OCI-LY3 (cell line): Measurements from ENCODE around the gene TGFBRAP1.

Experiments used
- H2AFZ ChIP-seq: fragments of 200-600, 300-600 bp; shearing (Covaris generic); 2 replicates; pipeline ENCODE4 v1.6.0; 2014; ENCODE audit warnings: antibody characterized with exemption, low read depth, low read length
- H3K27ac ChIP-seq: fragments of 200-600, 300-600 bp; sonication (generic); 2 replicates; pipeline ENCODE4 v1.5.1; 2014; ENCODE audit warnings: mild to moderate bottlenecking, low read length, moderate library complexity, mixed read lengths
- H3K27me3 ChIP-seq: fragments of 200-600, 300-600 bp; sonication (generic); 2 replicates; pipeline ENCODE4 v1.6.1; 2014; ENCODE audit warnings: low read depth, low read length, mixed read lengths
- H3K36me3 ChIP-seq: fragments of 200-600, 300-600 bp; sonication (generic); replicated peaks from 2 replicates; pipeline ENCODE3; 2014; ENCODE audit warnings: low read depth, low read length, mixed read lengths
- H3K4me1 ChIP-seq: fragments of 300-600, 200-600 bp; sonication (generic); 2 replicates; pipeline ENCODE4 v1.6.1; 2014; ENCODE audit warnings: low read length, mixed read lengths
- H3K4me2 ChIP-seq: fragments of 200-600, 300-600 bp; sonication (generic); 2 replicates; pipeline ENCODE4 v1.6.1; 2014; ENCODE audit warnings: low read length, mixed read lengths
- H3K4me3 ChIP-seq: fragments of 300-600, 200-600 bp; sonication (generic); 2 replicates; pipeline ENCODE4 v1.5.1; 2014; ENCODE audit warnings: antibody characterized with exemption, mild to moderate bottlenecking, low read length, moderate library complexity
- H3K79me2 ChIP-seq: fragments of 300-600, 200-600 bp; shearing (Covaris generic); 2 replicates; pipeline ENCODE4 v1.6.1; 2014; ENCODE audit warnings: mild to moderate bottlenecking, low read length, mixed read lengths
- H3K9ac ChIP-seq: fragments of 300-600, 200-600 bp; shearing (Covaris generic); 2 replicates; pipeline ENCODE4 v1.6.0; 2014; ENCODE audit warnings: mild to moderate bottlenecking, low read length, moderate library complexity
- H3K9me3 ChIP-seq: fragments of 200-600, 300-600 bp; shearing (Covaris generic); 2 replicates; pipeline ENCODE4 v1.6.1; 2014; ENCODE audit warnings: low read length, mixed read lengths; ENCODE audit not compliant: insufficient read depth
- H4K20me1 ChIP-seq: fragments of 200-600, 300-600 bp; sonication (generic); 2 replicates; pipeline ENCODE4 v1.6.1; 2016; ENCODE audit warnings: low read length, mixed read lengths; ENCODE audit not compliant: insufficient read depth
- EZH2phosphoT487 ChIP-seq: fragments of 200-600 bp; shearing (Covaris generic); IDR thresholded peaks from 2 replicates; pipeline ENCODE4 v1.6.1; 2018; ENCODE audit warnings: antibody characterized with exemption, mixed run types, low read depth
- TF ChIP-seq, protein P1 (sequence below): fragments of 200-600, 300-600 bp; sonication (generic); IDR thresholded peaks from 2 replicates; pipeline ENCODE4 v1.5.1; 2014; ENCODE audit warnings: antibody characterized with exemption, low read length, low read depth

Gene TGFBRAP1

GRCh38 chr2:105364436-105365139, 35.1 kb upstream of the TGFBRAP1 start:
- H2AFZ ChIP-seq: no peak overlapping the region
- TF ChIP-seq EZH2phosphoT487: no peak
- TF ChIP-seq, protein P1, sequence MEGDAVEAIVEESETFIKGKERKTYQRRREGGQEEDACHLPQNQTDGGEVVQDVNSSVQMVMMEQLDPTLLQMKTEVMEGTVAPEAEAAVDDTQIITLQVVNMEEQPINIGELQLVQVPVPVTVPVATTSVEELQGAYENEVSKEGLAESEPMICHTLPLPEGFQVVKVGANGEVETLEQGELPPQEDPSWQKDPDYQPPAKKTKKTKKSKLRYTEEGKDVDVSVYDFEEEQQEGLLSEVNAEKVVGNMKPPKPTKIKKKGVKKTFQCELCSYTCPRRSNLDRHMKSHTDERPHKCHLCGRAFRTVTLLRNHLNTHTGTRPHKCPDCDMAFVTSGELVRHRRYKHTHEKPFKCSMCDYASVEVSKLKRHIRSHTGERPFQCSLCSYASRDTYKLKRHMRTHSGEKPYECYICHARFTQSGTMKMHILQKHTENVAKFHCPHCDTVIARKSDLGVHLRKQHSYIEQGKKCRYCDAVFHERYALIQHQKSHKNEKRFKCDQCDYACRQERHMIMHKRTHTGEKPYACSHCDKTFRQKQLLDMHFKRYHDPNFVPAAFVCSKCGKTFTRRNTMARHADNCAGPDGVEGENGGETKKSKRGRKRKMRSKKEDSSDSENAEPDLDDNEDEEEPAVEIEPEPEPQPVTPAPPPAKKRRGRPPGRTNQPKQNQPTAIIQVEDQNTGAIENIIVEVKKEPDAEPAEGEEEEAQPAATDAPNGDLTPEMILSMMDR: no peak
- peaks cover 11% of the 10 kb centered on the region for H3K36me3 ChIP-seq
- H3K4me1 ChIP-seq: peaks cover 1% of the 10 kb centered on the region; the same call in 1 of the 2 replicates
- H3K9ac ChIP-seq: no peak overlapping the region
- no peak overlapping the region for H3K4me3 ChIP-seq
- no peaks in the 10 kb centered on the region for H4K20me1 ChIP-seq
- no peak overlapping the region for H3K4me2 ChIP-seq
- 0 out of 2 replicates have a peak, but pooled peaks cover 5% of the 10 kb centered on the region for H3K27me3 ChIP-seq
- no peaks in the 10 kb centered on the region for H3K9me3 ChIP-seq
- no peaks in the 10 kb centered on the region for H3K79me2 ChIP-seq
- no peak overlapping the region for H3K27ac ChIP-seq

DNA sequence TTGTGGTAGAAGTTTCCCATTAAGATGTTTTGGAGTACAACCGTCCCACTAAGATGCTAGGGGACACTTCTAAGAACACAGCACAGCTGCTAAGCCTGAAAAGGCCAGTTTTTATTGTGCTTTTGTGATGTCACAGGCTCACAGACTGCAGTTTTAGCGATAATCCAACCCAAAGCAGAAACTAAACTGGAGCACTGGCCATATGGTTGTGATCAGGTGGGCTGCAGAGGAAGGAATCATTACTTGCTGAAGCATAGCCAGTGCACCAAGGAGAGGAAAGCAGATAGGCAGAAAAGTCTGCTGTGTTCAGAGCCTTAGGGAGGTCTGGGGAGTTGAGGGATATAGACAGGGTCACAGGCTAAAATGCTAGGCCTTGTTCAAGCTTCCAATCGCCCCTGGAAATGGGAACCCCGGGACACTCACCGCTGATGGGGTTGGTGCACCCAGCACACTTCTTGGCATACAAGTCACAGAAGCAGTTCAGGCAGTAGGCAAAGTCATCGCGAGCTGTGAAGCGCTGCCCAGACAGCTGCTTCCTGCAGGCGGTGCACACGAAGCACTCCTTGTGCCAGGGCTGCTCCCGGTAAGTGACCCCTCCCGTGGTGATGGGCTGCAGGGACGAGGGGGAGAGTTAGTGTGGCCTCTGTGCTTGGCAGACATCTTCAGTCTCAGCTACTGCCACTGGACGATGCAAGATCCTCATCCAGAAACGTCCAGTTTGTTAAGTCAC, 33.5 kb upstream of the TGFBRAP1 start:
- Histone ChIP-seq H3K79me2 (no peaks in the 10 kb centered on the region), H3K36me3 (peaks cover 24% of the 10 kb centered on the region), H3K4me1 (no peaks in the 10 kb centered on the region), H3K9ac (no peak overlapping the region), H3K4me2 (no peak overlapping the region), H3K27ac (no peak overlapping the region), H3K4me3 (no peak overlapping the region), H4K20me1 (no peaks in the 10 kb centered on the region), H3K9me3 (no peaks in the 10 kb centered on the region), H2AFZ (no peak overlapping the region), H3K27me3 (0 out of 2 replicates have a peak, but pooled peaks cover 5% of the 10 kb centered on the region)
- TF ChIP-seq, protein P1: no peak
- no peak for TF ChIP-seq EZH2phosphoT487

DNA sequence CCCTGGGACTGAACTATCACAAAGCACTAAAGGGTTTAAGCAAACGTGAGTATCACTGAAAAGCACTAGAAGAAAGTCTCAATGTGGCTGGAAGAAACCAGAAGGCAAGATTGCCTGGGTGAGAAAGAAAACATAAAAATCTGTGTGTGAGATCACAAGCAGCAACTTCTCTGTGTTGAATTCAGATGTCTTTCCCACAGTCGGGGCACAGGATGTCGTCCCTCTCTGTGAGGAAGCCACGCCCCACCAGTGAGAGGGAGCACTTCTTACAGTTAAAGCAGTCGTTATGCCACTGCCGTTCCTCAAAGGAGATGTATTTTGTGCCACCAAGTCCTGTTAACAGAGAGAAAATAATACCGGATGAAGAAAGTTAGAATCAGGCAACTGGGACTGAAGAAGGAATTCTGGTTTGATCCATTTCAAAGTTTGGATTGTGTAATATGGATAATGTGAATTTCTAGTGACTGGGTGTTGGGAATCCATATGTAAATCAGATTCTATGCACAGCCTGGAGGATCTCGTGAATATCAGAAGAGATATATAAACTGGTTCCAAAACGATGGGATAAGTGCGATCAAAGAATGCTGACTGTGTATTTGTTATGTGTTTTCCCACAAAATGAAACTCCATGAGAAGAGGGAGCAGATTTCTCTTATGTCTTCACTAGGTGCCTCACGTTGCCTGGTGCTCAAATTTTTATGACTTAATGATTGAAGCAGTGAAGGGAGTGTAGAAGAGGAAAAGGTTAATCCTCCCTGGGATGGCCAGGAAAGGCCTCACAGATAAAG, 31.8 kb upstream of the TGFBRAP1 start:
- Histone ChIP-seq H3K4me1 (no peaks in the 10 kb centered on the region), H3K4me2 (no peak overlapping the region), H3K4me3 (no peak overlapping the region), H3K9me3 (peaks cover 8% of the 10 kb centered on the region; the same call in 1 of the 2 replicates), H3K27me3 (no peaks in the 10 kb centered on the region), H4K20me1 (no peaks in the 10 kb centered on the region), H3K36me3 (peaks cover 41% of the 10 kb centered on the region), H3K79me2 (no peaks in the 10 kb centered on the region), H2AFZ (no peak overlapping the region), H3K27ac (no peak overlapping the region), H3K9ac (no peak overlapping the region)
- TF ChIP-seq, protein P1: no peak
- no peak for TF ChIP-seq EZH2phosphoT487

- Histone ChIP-seq H3K4me1 (no peaks in the 10 kb centered on the region), H3K9ac (no peak overlapping the region), H3K27ac (no peak overlapping the region), H4K20me1 (no peaks in the 10 kb centered on the region), H3K36me3 (peaks cover 61% of the 10 kb centered on the region), H3K79me2 (no peaks in the 10 kb centered on the region), H3K4me2 (no peak overlapping the region), H3K27me3 (no peaks in the 10 kb centered on the region), H3K9me3 (peaks cover 9% of the 10 kb centered on the region; the same call in 1 of the 2 replicates), H2AFZ (no peak overlapping the region), H3K4me3 (no peak overlapping the region)
- no peak for TF ChIP-seq EZH2phosphoT487
- TF ChIP-seq, protein P1: no peak
Measured at GRCh38 chr2:105358593-105358992, 29.1 kb upstream of the TGFBRAP1 start.
